Stimulated activated CD4-positive, alpha-beta T cell treated with anti-CD3 and anti-CD28 coated beads, Interleukin-1b, Interleukin-23, amount 100 ng/mL, for 48 hours (primary cell): ENCODE results near the gene SIRT7.

Experiments
- DNase-seq: peaks from one replicate; pipeline ENCODE4 v3.0.0-alpha.2; 2020

SIRT7 gene

GRCh38 chr17:81884520-81884919, 33.5 kb downstream of the SIRT7 start:
- no peak for DNase-seq

GRCh38 chr17:81879121-81879520, 38.9 kb downstream of the SIRT7 start:
- no peak for DNase-seq

DNA sequence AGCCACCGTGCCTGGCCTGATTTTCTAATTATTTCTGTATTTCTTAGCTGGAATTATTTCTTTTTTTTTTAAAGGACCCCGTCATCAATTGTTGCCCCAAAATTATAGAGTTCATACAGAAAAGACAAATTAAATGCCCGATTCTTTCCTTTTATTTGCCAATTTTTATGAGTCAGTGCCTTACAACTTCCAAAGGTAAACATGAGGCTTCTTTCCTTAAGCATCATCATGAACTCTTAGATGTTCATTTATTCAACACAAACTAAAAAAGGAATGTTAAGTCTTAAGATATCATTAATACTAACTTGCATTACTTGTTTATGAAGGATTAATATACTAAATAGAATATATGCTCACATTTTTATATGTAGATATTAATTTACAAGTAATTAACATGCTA, 39.7 kb downstream of the SIRT7 start:
- no peak for DNase-seq

GRCh38 chr17:81877569-81877968, 40.4 kb downstream of the SIRT7 start:
- DNase-seq = no peak

GRCh38 chr17:81871387-81872230, 46.4 kb downstream of the SIRT7 start:
- peak; percentile 95 for DNase-seq

- no peak for DNase-seq
These were observed 47.0 kb downstream of the SIRT7 start, which contains the start of gene ARHGDIA for GRCh38 chr17:81870981-81871386. ARHGDIA (minus strand) TSS chr17:81871337; CDS start chr17:81869930, 1,407 bp downstream.

DNA sequence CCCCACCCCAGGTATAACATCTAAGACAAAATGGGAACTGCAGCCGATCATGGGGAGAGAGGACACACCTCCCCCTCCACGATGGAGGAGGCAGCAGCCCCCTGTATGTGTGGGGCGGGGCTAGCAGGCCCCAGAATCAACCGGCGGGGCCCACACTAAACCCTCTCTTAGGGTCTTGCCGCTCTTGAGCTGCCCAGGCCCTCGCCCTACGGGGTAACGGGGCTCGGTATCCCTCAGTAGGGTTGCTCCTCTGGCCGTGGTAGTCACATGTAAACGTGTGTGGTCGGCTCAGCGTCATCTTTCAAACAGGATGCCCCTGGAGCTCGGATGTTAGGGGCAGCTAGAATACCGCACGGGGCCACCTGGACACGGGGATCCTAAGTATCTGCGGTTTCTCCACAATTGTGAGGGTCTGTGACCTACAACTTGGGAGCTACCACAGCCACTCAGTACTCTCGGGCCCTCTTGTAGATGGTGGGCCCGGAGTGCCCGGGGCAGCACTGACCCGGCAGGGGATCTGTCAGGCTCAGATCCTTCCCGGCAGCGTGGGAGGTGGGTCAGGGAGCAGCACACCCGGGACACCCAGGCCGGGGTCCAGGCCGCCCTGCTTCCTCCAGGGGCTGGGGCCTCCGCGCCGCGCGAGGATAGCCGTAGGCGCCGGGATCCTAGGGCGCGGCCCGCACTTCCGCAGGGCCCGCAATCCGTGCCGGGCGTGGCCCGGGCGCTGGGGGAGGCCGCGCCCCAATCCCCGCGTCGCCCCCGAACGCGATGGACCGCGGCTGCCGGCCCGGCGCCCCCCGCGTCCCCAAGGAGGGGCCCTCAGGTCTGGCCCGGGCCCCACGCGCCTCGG, 47.6 kb downstream of the SIRT7 start:
- DNase-seq = peak; percentile 43

DNA sequence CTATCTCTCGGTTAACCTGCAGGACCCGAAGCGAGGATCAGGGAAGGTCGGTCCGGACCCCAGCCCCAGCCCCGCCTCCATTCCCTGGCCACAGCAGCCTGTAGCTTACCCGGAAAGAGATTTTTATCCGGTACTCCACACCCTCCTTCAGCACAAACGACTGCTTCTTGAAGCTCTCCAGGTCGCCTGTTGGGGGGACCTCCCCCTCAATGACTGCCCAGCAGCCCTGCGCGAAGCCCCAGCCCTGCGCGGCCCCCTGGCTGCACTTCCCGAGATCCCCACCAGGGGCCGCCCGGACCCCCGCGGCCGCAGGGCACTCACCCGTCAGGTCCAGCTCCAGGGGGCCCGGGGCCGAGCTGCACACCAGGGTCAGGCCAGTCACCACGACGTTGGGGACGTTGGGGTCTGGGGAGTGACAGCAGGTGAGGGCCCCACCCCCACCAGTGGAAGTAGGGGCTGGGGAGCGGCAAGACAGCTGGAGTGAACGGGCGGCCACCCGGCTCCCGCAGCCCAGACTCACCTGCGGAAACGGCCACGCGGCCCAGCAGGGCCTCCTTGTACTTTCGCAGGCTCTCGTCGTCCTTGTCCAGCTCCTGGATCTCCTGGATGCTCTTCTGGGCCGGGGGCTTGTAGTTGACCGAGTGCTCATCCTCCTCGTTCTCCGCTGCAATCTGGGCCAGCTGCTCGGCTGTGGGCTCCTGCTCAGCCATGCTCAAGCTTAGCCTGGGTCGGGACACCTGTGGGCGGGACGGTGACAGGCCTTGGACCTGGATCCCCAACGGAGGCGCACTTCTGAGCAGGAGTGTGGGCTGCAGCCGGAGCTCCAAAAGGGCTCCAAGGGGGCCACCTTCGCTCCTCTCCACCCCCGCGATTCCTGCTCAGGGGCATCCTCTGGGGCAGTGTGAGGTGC, 48.5 kb downstream of the SIRT7 start:
- peak; percentile 43 for DNase-seq

- no peak for DNase-seq
These were observed 49.2 kb downstream of the SIRT7 start for GRCh38 chr17:81868674-81869220.

GRCh38 chr17:81867991-81868673, 49.8 kb downstream of the SIRT7 start:
- no peak for DNase-seq

GRCh38 chr17:81867170-81867990, 50.6 kb downstream of the SIRT7 start:
- no peak for DNase-seq

DNA sequence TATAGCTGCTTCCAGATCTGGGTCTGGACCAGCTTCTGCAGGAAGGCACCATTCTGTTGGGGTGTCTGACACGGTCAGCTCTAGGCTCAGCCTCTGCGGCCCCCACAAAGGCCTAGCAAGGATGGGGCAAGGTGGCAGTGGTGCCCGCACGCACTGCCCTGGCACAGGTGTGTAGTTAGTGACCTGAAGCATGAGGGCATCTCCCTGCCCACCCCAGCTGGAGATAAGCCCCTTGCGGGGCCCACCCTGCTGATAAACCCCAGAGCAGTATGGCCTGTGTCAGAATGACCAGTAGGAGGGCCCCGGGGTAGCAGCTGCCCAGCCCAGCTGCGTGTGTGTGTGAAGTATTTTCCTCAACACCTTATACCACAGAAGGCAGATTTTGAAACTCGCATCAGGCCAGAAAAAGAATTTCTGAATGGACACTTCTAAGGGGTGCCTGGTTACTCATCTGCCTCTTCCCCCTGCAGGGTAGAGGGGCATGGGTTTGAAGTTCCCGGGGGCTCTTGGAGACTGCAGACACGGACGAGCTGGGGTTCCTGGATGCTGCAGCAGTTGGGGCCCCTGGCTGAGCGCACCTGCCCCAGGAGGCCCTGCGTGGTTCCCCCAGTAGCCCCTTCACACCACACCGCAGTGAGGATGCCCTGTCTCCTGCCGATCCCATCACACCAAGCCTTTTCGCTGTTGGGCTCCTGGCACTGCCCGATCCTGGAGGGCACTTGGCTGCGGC, 51.4 kb downstream of the SIRT7 start:
- no peak for DNase-seq

DNA sequence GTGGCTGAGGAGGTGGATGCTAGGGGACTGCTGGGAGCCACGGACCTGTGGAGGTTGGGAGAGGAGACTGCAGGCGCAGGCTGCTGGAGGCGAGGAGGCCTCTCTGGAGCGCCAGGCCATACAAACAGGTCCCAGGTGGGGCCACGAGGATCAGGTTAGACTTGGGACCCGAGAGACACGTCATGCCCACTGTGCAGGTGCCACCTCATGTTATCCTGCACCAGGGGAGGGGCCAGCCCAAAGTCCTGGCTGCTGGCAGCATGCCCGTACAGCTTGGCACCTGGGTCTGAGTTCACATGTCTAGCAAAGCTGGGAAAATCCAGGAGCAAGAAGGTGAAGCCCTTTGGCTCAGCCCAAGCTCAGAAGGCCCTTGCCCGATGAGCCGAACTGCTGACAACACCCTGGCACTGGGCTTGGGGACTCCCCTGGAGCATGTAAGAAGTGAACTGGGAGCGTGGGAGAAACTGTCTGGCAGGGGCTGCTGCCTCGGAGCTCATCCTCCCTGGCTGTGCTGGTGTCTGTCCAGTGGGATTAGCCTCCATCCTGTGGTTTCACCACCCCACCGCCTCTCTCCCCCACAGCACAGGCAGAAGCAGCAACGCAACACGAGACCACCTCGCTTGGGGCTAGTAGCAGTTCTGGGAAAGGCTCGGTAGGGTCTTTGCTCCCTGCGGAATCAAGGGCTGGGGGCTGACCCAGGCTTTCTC, 52.1 kb downstream of the SIRT7 start:
- DNase-seq = peak; percentile 19

DNA sequence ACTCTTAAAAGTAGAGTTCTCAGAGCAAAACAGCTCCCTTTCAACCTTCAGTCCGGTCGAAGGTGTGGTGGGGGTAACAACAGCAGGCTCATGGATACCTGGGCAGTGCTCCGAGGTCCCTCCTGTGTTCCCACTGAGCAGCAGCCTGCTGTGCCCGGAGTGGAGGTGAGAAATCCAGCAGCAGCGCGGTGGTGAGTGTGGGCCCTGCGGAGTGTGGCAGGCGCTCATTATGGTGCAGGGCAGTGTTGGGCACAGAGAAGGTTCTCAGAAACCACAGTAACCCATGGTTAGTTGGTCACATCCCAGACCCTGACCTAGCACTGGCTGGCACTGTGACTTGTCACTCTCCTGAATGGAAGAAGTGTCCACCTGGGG, 52.6 kb downstream of the SIRT7 start:
- no peak for DNase-seq

- no peak for DNase-seq
These were observed 53.9 kb downstream of the SIRT7 start for GRCh38 chr17:81863833-81864768.

- DNase-seq = no peak
These were observed 54.8 kb downstream of the SIRT7 start for GRCh38 chr17:81863123-81863675.
